H1 (cell line): ENCODE measurements around the gene IL7R.

Experiments
- EZH2 ChIP-seq: fragments of 200-600 bp; sonication (generic); IDR thresholded peaks from 2 replicates; pipeline ENCODE4 v1.7.1; 2012; ENCODE audit warnings: low read depth, mild to moderate bottlenecking, moderate library complexity, low read length, inconsistent platforms; ENCODE audit not compliant: severe bottlenecking
- POLR2A ChIP-seq, 2 experiments: IDR thresholded peaks; 1 replicate in 1 of 2; 2 replicates in 1 of 2; pipeline ENCODE4 v1.6.1; 2011; ENCODE audit warnings: low read depth in 2 of 2, low read length in 2 of 2, mild to moderate bottlenecking in 2 of 2; ENCODE audit errors: control extremely low read depth in 1 of 2

- TF ChIP-seq POLR2A (IDR thresholded peaks at IDR 0.05; ENCODE audit: control extremely low read depth in 1 of 2, low read depth in 2 of 2, low read length in 2 of 2) (no peak), EZH2 (no peak)
Measured at GRCh38 chr5:35826554-35826953, 30.1 kb upstream of the IL7R start.
